GM03348 (cell line): ENCODE measurements around the gene PPP1R8.
"Not testable (repeated sequence)": the region's sequence is repeated elsewhere in the genome, so short reads cannot be mapped to it uniquely, and the experiment has no call there.

ENCODE experiments used
- DNase-seq: peaks from one replicate; pipeline ENCODE4 v3.0.0; 2012; ENCODE audit warnings: low spot score

Gene PPP1R8

GRCh38 chr1:27830621-27831440 lies at the start of gene PPP1R8:
PPP1R8 (plus strand) TSS chr1:27830782; CDS start chr1:27830836, 54 bp downstream.
- DNase-seq = peak; percentile 96

- DNase-seq = no peak
These were observed 47.6 kb upstream of the PPP1R8 start for GRCh38 chr1:27782950-27783349.

- DNase-seq = no peak
These were observed 45.9 kb upstream of the PPP1R8 start for GRCh38 chr1:27784700-27785099.

GRCh38 chr1:27785781-27786455 lies 44.7 kb upstream of the PPP1R8 start:
- peak; percentile 12 for DNase-seq

GRCh38 chr1:27787895-27788294 lies 42.7 kb upstream of the PPP1R8 start:
- peak; percentile 26 for DNase-seq

GRCh38 chr1:27789540-27790041 lies 41.0 kb upstream of the PPP1R8 start:
- no peak for DNase-seq

GRCh38 chr1:27790270-27790669 lies 40.3 kb upstream of the PPP1R8 start:
- DNase-seq = not testable (repeated sequence)

GRCh38 chr1:27795601-27796000 lies 35.0 kb upstream of the PPP1R8 start:
- DNase-seq = no peak

GRCh38 chr1:27804791-27805190 lies 25.8 kb upstream of the PPP1R8 start:
- DNase-seq = no peak

- no peak for DNase-seq
These were observed 23.8 kb upstream of the PPP1R8 start for GRCh38 chr1:27806758-27807157.

GRCh38 chr1:27807385-27807784 lies 23.2 kb upstream of the PPP1R8 start:
- DNase-seq = no peak

- not testable (repeated sequence) for DNase-seq
These were observed 22.5 kb upstream of the PPP1R8 start for GRCh38 chr1:27808131-27808530.

- no peak for DNase-seq
These were observed 20.7 kb upstream of the PPP1R8 start for GRCh38 chr1:27809883-27810282.

GRCh38 chr1:27811741-27812500 lies 18.7 kb upstream of the PPP1R8 start:
- DNase-seq = no peak

GRCh38 chr1:27816921-27817630 lies 13.5 kb upstream of the PPP1R8 start:
- DNase-seq = peak; percentile 78

GRCh38 chr1:27821761-27822315 lies 8.7 kb upstream of the PPP1R8 start:
- DNase-seq = no peak

GRCh38 chr1:27823784-27824183 lies 6.8 kb upstream of the PPP1R8 start:
- no peak for DNase-seq

GRCh38 chr1:27824411-27824810 lies 6.2 kb upstream of the PPP1R8 start:
- no peak for DNase-seq

- not testable (repeated sequence) for DNase-seq
These were observed 1.1 kb upstream of the PPP1R8 start for GRCh38 chr1:27829339-27829960.

GRCh38 chr1:27831568-27832410 lies 1.2 kb downstream of the PPP1R8 start:
- DNase-seq = no peak
